Lower leg skin (tissue), 4 donors: ENCODE data around the gene COL27A1. TPM values are rescaled to one million over a fixed set of nuclear protein-coding genes. Genes with fewer than 3 reads are reported as not detected.
"Not testable (repeated sequence)": the region's sequence is repeated elsewhere in the genome, so short reads cannot be mapped to it uniquely, and the experiment has no call there.

ENCODE experiments used
- DNase-seq, 2 donors: peaks; one replicate each; pipeline ENCODE4 v3.0.0-alpha.2; 2019; ENCODE audit warnings: low spot score in 2 of 2
- H3K4me3 ChIP-seq: fragments of 200-600 bp; sonication (generic); 2 replicates; pipeline ENCODE4 v1.5.1; 2017; ENCODE audit warnings: mild to moderate bottlenecking, low read depth; ENCODE audit not compliant: poor library complexity, severe bottlenecking
- POLR2A ChIP-seq, 2 donors: fragments of 450-650 bp; IDR thresholded peaks; one replicate each; pipeline ENCODE4 v1.6.1; 2016 to 2017; ENCODE audit warnings: antibody characterized with exemption in 2 of 2, mild to moderate bottlenecking in 1 of 2, moderate library complexity in 1 of 2
- WGBS, 2 donors: methylation state at CpG; one replicate each; pipeline ENCODE4 v1.1.5; 2018; 5-methylcytosine and 5-hydroxymethylcytosine counted together
- intact Hi-C: fragments of 100-400 bp; cut with DNase I; formaldehyde crosslinking; loops from one replicate; pipeline ENCODE4 v1.15.0; 2023; ENCODE audit warnings: low total_unique reads
- total RNA-seq, 4 donors: library from RNA; depleted of rRNA; stranded (reverse); fragments of >200 nt; gene quantifications; one replicate each; pipeline ENCODE4 v1.1.0, GENCODE V29; 2016
- TF ChIP-seq, protein P1 (sequence below), 3 donors: fragments of 450-650 bp; IDR thresholded peaks; one replicate each; pipeline ENCODE4 v1.5.1; 2016; ENCODE audit warnings: antibody characterized with exemption in 3 of 3, mild to moderate bottlenecking in 3 of 3, moderate library complexity in 2 of 3

The COL27A1 gene
- total RNA-seq, 4 donors from 2014 or later: 9.4 to 16.1 (median 12.3) TPM

DNA sequence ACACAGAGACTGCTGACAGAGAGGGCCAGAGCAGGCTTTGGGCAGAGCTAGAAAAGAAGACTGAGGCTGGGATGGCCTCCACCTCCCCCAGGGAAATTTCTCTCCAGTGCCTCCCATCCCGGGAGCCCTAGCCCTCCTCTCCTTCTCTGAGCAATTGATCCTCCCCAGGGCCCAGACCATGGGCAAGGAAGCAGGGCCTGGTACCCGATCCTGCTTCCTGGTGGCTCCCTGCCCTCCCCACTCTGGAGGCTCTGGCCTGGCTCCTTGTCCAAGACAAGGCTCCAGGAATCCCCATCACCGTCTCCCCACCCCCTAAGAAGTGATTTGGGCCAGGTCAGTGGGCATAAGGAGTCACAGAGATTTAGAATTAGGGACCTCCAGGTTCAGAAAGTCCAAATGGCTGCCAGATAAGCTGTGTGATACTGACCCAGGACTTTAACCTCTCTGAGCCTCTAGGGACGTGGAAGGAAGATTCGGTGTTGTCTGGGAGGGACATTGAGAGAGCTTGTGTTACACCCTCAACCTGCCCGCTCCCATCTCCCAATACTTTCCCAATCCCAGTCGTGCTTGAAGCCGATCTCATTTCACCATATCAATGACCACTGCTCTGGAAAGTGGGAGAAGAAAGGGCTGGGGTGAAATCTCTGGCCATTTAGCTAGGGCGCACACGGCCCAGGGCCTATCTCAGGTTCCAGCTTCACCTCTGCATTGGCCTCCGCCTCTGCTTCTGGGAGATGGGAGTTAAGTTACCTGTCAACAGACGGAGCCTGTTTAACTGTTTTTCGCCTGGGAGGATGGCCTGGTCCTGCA lies 30.5 kb upstream of the COL27A1 start:
- WGBS, 2 donors: 89 to 90% methylated on average over 13 of the region's 13 CpGs
- no peak overlapping the region for H3K4me3 ChIP-seq
- TF ChIP-seq POLR2A (IDR thresholded peaks at IDR 0.05): no peak
- TF ChIP-seq, protein P1, sequence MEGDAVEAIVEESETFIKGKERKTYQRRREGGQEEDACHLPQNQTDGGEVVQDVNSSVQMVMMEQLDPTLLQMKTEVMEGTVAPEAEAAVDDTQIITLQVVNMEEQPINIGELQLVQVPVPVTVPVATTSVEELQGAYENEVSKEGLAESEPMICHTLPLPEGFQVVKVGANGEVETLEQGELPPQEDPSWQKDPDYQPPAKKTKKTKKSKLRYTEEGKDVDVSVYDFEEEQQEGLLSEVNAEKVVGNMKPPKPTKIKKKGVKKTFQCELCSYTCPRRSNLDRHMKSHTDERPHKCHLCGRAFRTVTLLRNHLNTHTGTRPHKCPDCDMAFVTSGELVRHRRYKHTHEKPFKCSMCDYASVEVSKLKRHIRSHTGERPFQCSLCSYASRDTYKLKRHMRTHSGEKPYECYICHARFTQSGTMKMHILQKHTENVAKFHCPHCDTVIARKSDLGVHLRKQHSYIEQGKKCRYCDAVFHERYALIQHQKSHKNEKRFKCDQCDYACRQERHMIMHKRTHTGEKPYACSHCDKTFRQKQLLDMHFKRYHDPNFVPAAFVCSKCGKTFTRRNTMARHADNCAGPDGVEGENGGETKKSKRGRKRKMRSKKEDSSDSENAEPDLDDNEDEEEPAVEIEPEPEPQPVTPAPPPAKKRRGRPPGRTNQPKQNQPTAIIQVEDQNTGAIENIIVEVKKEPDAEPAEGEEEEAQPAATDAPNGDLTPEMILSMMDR (IDR thresholded peaks at IDR 0.05): no peak
- peak in 1 of 2 donors; percentile 61 for DNase-seq
- intact Hi-C loops: no loop called here

DNA sequence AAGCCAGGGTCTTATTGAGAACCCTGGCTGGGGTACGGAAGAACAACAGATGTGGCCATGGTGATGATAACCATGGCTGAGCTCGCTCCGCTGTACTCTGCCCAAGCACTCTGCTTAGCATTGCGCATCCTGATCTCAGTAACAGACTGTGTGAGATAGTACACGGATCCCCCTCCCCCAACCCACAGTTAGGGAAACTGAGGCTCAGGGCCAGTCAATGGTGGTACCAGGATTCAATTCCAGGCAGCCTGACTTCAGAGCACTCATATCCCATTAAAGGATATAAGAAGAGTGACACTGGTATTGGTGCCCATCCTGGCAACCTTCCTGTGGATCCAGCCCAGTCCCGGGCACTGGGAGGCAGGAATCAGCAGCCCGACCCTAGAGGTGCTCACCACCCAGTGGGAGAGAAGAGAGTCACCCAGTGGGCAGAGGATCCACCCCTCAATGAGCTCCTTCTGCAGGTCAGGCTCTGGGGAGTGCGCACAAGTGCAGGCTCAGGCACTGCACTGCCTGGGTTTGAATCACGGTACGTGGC lies 29.8 kb upstream of the COL27A1 start:
- peak in 1 of 2 donors; percentile 62 for DNase-seq
- intact Hi-C loops: no loop called here
- WGBS, 2 donors: 80 to 89% methylated on average over 10 of the region's 10 CpGs

GRCh38 chr9:114126247-114127060 lies 28.9 kb upstream of the COL27A1 start:
- intact Hi-C loops: no loop called here
- WGBS, 2 donors: 82 to 85% methylated on average over 13 of the region's 13 CpGs
- DNase-seq: no peak

More for the DNA sequence above, 29.8 kb upstream of the COL27A1 start:
- no peak overlapping the region for H3K4me3 ChIP-seq
- no peak for TF ChIP-seq POLR2A (IDR thresholded peaks at IDR 0.05)
- TF ChIP-seq, protein P1 (IDR thresholded peaks at IDR 0.05): no peak

GRCh38 chr9:114128759-114129158 lies 26.6 kb upstream of the COL27A1 start:
- WGBS, 2 donors: 80 to 95% methylated on average over 3 of the region's 3 CpGs
- intact Hi-C loops, DNase-seq, H3K4me3 ChIP-seq: not testable (repeated sequence)

More at GRCh38 chr9:114126247-114127060, 28.9 kb upstream of the COL27A1 start:
- TF ChIP-seq POLR2A (IDR thresholded peaks at IDR 0.05): no peak
- TF ChIP-seq, protein P1 (IDR thresholded peaks at IDR 0.05): no peak
- no peak overlapping the region for H3K4me3 ChIP-seq

- DNase-seq: no peak
- intact Hi-C loops: no loop called here
- 75 to 77% methylated on average over 7 of the region's 7 CpGs for WGBS, 2 donors
- no peak overlapping the region for H3K4me3 ChIP-seq
- TF ChIP-seq POLR2A (IDR thresholded peaks at IDR 0.05): no peak
- TF ChIP-seq, protein P1 (IDR thresholded peaks at IDR 0.05): no peak
These were observed 25.2 kb upstream of the COL27A1 start for GRCh38 chr9:114130141-114130540.
